PC-3 (cell line): ENCODE data around the gene SHROOM3. TPM values are rescaled to one million over a fixed set of nuclear protein-coding genes. Genes with fewer than 3 reads are reported as not detected.

Experiments
- ATAC-seq: fragments of 200-7000 bp; cut with Tn5 transposase; 2 replicates; pipeline ENCODE4 v1.9.1; 2020; ENCODE audit warnings: mild to moderate bottlenecking, moderate library complexity
- BruUV-seq: library from RNA; stranded (reverse); fragments of 400-500 nt; replicated peaks from 2 replicates; lab custom pipeline; 2021; lab: Mats Ljungman, UMichigan
- CTCF ChIA-PET: fragments of 300-600 bp; sonication (Branson Sonifier 250); formaldehyde crosslinking; loops from one replicate; lab custom pipeline; 2022; ENCODE audit warnings: antibody characterized with exemption; lab: Charles Lee
- POLR2A ChIA-PET: fragments of 300-600 bp; sonication (Branson Sonifier 250); formaldehyde crosslinking; loops from one replicate; lab custom pipeline; 2022; ENCODE audit warnings: antibody characterized with exemption; ENCODE audit not compliant: unreplicated experiment; lab: Charles Lee
- DNase-seq: peaks from one replicate; pipeline ENCODE4 v3.0.0-alpha.2; 2015
- H2AFZ ChIP-seq: fragments of 300-600 bp; sonication (generic); 2 replicates; pipeline ENCODE4 v1.6.0; 2016; ENCODE audit warnings: antibody characterized with exemption, low read length
- H3F3A ChIP-seq: fragments of 300-600 bp; sonication (generic); one replicate; pipeline ENCODE4 v1.6.0; 2017; ENCODE audit warnings: antibody characterized with exemption, low read length, control low read depth, mild to moderate bottlenecking; ENCODE audit not compliant: unreplicated experiment
- H3K27ac ChIP-seq: fragments of 300-600 bp; sonication (generic); 2 replicates; pipeline ENCODE4 v1.5.1; 2016; ENCODE audit warnings: mild to moderate bottlenecking, low read length
- H3K27me3 ChIP-seq: fragments of 300-600 bp; sonication (generic); 2 replicates; pipeline ENCODE4 v1.6.1; 2016; ENCODE audit warnings: low read length, mixed read lengths
- H3K36me3 ChIP-seq: fragments of 300-600 bp; sonication (generic); 2 replicates; pipeline ENCODE4 v1.6.1; 2016; ENCODE audit warnings: low read depth, mixed run types, low read length, mixed read lengths
- H3K4me1 ChIP-seq: fragments of 300-600 bp; sonication (generic); 2 replicates; pipeline ENCODE4 v1.5.1; 2016; ENCODE audit warnings: low read length; ENCODE audit not compliant: insufficient read depth
- H3K4me2 ChIP-seq: fragments of 300-600 bp; sonication (generic); 2 replicates; pipeline ENCODE4 v1.6.0; 2016; ENCODE audit warnings: low read length
- H3K4me3 ChIP-seq: fragments of 300-600 bp; sonication (generic); 2 replicates; pipeline ENCODE4 v1.5.1; 2016; ENCODE audit warnings: mild to moderate bottlenecking, low read length, mixed read lengths
- H3K79me2 ChIP-seq: fragments of 300-600 bp; sonication (generic); 2 replicates; pipeline ENCODE4 v1.6.1; 2017; ENCODE audit warnings: low read length, mixed read lengths
- H3K9ac ChIP-seq: fragments of 300-600 bp; sonication (generic); 2 replicates; pipeline ENCODE4 v1.6.0; 2016; ENCODE audit warnings: mild to moderate bottlenecking, low read length
- H3K9me2 ChIP-seq: fragments of 300-600 bp; sonication (generic); replicated peaks from 2 replicates; pipeline ENCODE4 v1.6.1; 2016; ENCODE audit warnings: mixed run types, low read length, mixed read lengths
- H3K9me3 ChIP-seq: fragments of 300-600 bp; sonication (generic); 2 replicates; pipeline ENCODE4 v1.6.1; 2016; ENCODE audit warnings: low read length, mixed read lengths
- H4K20me1 ChIP-seq: fragments of 300-600 bp; sonication (generic); 2 replicates; pipeline ENCODE4 v1.6.1; 2016; ENCODE audit warnings: low read length, mixed read lengths
- CTCF ChIP-seq: fragments of 300-600 bp; sonication (generic); conservative IDR thresholded peaks from 2 replicates; pipeline ENCODE4 v1.5.1; 2017; ENCODE audit warnings: antibody characterized with exemption, low read depth, mild to moderate bottlenecking, low read length
- EZH2 ChIP-seq: fragments of 300-600 bp; sonication (generic); IDR thresholded peaks from one replicate; pipeline ENCODE4 v1.6.1; 2017; ENCODE audit warnings: antibody characterized with exemption, mild to moderate bottlenecking, low read length; ENCODE audit not compliant: unreplicated experiment
- EZH2phosphoT487 ChIP-seq: fragments of 300-600 bp; sonication (generic); IDR thresholded peaks from 2 replicates; pipeline ENCODE4 v1.6.1; 2018; ENCODE audit warnings: mild to moderate bottlenecking, antibody characterized with exemption, low read length, borderline replicate concordance
- intact Hi-C: fragments of 100-400 bp; cut with micrococcal nuclease; formaldehyde crosslinking; loops from 2 replicates; pipeline ENCODE4 v1.9.0; 2023
- total RNA-seq: library from RNA; depleted of rRNA; stranded (reverse); fragments of >200 nt; gene quantifications from 2 replicates; pipeline ENCODE4 v1.2.3, GENCODE V29; 2014

SHROOM3 gene
- total RNA-seq, 1 experiment from 2014 or later, result 27.8 TPM

- no peak overlapping the region for H3K27ac ChIP-seq
- H2AFZ ChIP-seq, result peak overlapping the region; percentile 79
- CTCF ChIA-PET, result interaction anchor here (0.6 to 1.0 kb wide), 3 partner anchors 74 kb away, joined by 3 to 4 read pairs (median 3); no protein-coding TSS in a partner anchor
- H3F3A ChIP-seq, result no peaks in the 10 kb centered on the region
- H3K27me3 ChIP-seq, result no peaks in the 10 kb centered on the region
- TF ChIP-seq CTCF, result peak; percentile 76
- no peak for TF ChIP-seq EZH2
- no peak for TF ChIP-seq EZH2phosphoT487
- BruUV-seq, result no TSS peak
- H4K20me1 ChIP-seq, result no peaks in the 10 kb centered on the region
- ATAC-seq, result peak; percentile 43
- no peaks in the 10 kb centered on the region for H3K9me3 ChIP-seq
- POLR2A ChIA-PET, result interaction anchor here (0.6 kb wide), 1 partner anchor 130 kb away, joined by 3 read pairs; no protein-coding TSS in a partner anchor
- H3K9ac ChIP-seq, result peak overlapping the region; percentile 22; the same call in 1 of the 2 replicates
- peak overlapping the region; percentile 37; the same call in 1 of the 2 replicates for H3K4me3 ChIP-seq
- intact Hi-C loops, result loop anchor here (1.0 to 5.0 kb wide), 3 partner anchors 75 to 612 kb away; no protein-coding TSS in a partner anchor
- 0 out of 2 replicates have a peak, but pooled peaks cover 3% of the 10 kb centered on the region for H3K4me1 ChIP-seq
- DNase-seq, result peak; percentile 71
- H3K36me3 ChIP-seq, result no peaks in the 10 kb centered on the region; the same call in 1 of the 2 replicates
- H3K4me2 ChIP-seq, result peak overlapping the region; percentile 65
- no peaks in the 10 kb centered on the region for H3K9me2 ChIP-seq
- H3K79me2 ChIP-seq, result no peaks in the 10 kb centered on the region
Measured at GRCh38 chr4:76430519-76431388, 4.3 kb upstream of the SHROOM3 start.

GRCh38 chr4:76435528-76436319 is 695 bp downstream of the SHROOM3 start:
- Histone ChIP-seq H3K79me2 (no peaks in the 10 kb centered on the region), H3K27me3 (no peaks in the 10 kb centered on the region), H3K4me2 (no peak overlapping the region), H3K4me1 (0 out of 2 replicates have a peak, but pooled peaks cover 3% of the 10 kb centered on the region), H3K4me3 (no peak overlapping the region), H4K20me1 (no peaks in the 10 kb centered on the region), H3K36me3 (no peaks in the 10 kb centered on the region; the same call in 1 of the 2 replicates), H3K9ac (no peak overlapping the region), H3K9me2 (no peaks in the 10 kb centered on the region), H3F3A (no peaks in the 10 kb centered on the region), H3K27ac (no peak overlapping the region), H2AFZ (no peak overlapping the region), H3K9me3 (no peaks in the 10 kb centered on the region)
- BruUV-seq, result no TSS peak
- CTCF ChIA-PET, result no interaction called here
- no peak for ATAC-seq
- POLR2A ChIA-PET, result no interaction called here
- intact Hi-C loops, result no loop called here
- no peak for DNase-seq
- TF ChIP-seq EZH2, result no peak
- no peak for TF ChIP-seq EZH2phosphoT487
- no peak for TF ChIP-seq CTCF
